Neural cell (in vitro differentiated cells): ENCODE results near the gene SERPINA6.

Source experiments
- CTCF ChIP-seq: fragments of 450-650 bp; IDR thresholded peaks from 2 replicates; pipeline ENCODE4 v1.5.1; 2014; ENCODE audit warnings: antibody characterized with exemption, mild to moderate bottlenecking, moderate library complexity; ENCODE audit not compliant: poor library complexity, severe bottlenecking
- EP300 ChIP-seq: fragments of 450-650 bp; conservative IDR thresholded peaks from 2 replicates; pipeline ENCODE4 v1.6.1; 2014; ENCODE audit warnings: antibody characterized with exemption, mild to moderate bottlenecking, moderate library complexity; ENCODE audit not compliant: poor library complexity, severe bottlenecking
- EZH2 ChIP-seq: fragments of 200-600, 300-800 bp; shearing (Covaris generic), sonication (generic); IDR thresholded peaks from 2 replicates; pipeline ENCODE4 v1.6.1; 2014; ENCODE audit warnings: antibody characterized with exemption, low read length, borderline replicate concordance, mild to moderate bottlenecking; ENCODE audit not compliant: insufficient read depth, poor library complexity, severe bottlenecking
- MXI1 ChIP-seq: fragments of 450-650 bp; conservative IDR thresholded peaks from 2 replicates; pipeline ENCODE4 v1.6.1; 2014; ENCODE audit warnings: antibody characterized with exemption, mild to moderate bottlenecking; ENCODE audit not compliant: poor library complexity, severe bottlenecking
- POLR2AphosphoS5 ChIP-seq: IDR thresholded peaks from 2 replicates; pipeline ENCODE4 v1.6.1; 2012
- RAD21 ChIP-seq: fragments of 450-650 bp; conservative IDR thresholded peaks from 2 replicates; pipeline ENCODE4 v1.6.1; 2014; ENCODE audit warnings: antibody characterized with exemption, mild to moderate bottlenecking, moderate library complexity
- REST ChIP-seq: IDR thresholded peaks from 2 replicates; pipeline ENCODE4 v1.6.1; 2012; ENCODE audit warnings: borderline replicate concordance
- SMC3 ChIP-seq: fragments of 450-650 bp; conservative IDR thresholded peaks from 2 replicates; pipeline ENCODE4 v1.6.1; 2014; ENCODE audit warnings: antibody characterized with exemption, mild to moderate bottlenecking, moderate library complexity; ENCODE audit not compliant: poor library complexity
- TAF1 ChIP-seq: IDR thresholded peaks from 2 replicates; pipeline ENCODE4 v1.6.1; 2012; ENCODE audit warnings: low read depth

GRCh38 chr14:94341656-94342333, 18.7 kb upstream of the SERPINA6 start:
- TF ChIP-seq EZH2 = no peak
- no peak for TF ChIP-seq SMC3
- TF ChIP-seq CTCF = no peak
- TF ChIP-seq RAD21 = no peak
- TF ChIP-seq REST = no peak
- no peak for TF ChIP-seq EP300
- no peak for TF ChIP-seq POLR2AphosphoS5
- no peak for TF ChIP-seq TAF1
- no peak for TF ChIP-seq MXI1
